ENCODE data around the gene PLEKHA6. TPM values are rescaled to one million over a fixed set of nuclear protein-coding genes. Genes with fewer than 3 reads are reported as not detected.

PLEKHA6 gene
- total and polyA plus RNA-seq, 2 of the 8 experiments (the other 6 are each of a cell fraction or from before 2014, with no cell fraction given): 4.8 to 20.2 TPM

DNA sequence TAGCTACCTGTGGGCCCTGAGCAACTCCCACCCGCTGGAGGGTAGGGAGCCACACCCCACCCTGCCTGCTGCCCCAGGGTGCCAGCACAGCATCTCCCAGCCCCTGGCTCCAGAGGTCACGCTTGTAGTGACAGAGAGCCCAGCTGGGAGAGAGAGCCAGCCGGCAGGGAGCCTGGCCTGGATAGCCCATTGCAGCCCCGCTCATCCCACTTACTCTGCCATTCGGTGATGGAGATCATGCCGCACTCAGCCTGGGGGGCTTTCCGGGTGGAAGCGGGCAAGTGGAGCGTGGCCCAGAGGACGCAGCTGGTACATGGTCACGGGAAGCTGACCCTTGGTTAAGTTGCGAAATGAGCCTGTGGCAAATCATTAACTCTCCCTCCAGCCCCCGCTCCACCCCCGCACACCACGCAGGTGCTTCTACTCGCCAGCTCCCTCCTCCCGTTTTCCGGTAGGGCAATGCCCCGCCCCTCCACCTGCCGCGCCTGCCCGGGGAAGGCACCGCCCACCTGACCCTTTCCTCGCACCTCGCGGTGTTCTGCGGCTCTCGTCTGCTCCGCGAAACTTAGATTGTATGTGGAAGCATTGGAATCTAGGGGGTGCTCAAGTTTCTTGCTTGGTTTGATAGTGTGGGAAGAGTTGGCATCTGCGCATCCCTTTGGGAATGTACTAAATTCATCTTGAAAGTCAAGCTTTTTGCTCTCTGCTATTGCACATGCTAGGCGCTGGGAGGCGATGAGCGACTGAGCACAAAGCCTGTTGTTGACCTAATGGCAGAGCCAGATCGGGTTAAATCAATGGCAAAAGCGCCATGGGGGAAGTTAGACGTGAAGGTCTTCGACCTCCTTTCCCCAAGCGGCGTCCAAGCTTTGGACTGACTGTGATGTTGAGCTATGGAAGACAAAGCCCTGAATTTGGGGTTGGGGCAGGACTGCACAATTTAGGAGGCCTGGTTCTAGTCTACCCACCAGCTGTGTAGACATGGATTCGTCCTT is 145.8 kb downstream of the PLEKHA6 start, which contains the start of gene GOLT1A:
TSS of gene GOLT1A (minus strand) at position 321 of the 995 bp plus-strand sequence. CDS start at position 239, 82 bp downstream.
- Histone ChIP-seq H3K27me3 (replicated peaks in 1 of 4; ENCODE audit: control insufficient read depth in 3 of 4, extremely low read depth in 1 of 4, insufficient read depth in 3 of 4, low read length in 3 of 4) (no peaks in the 10 kb centered on the region), H3K18ac (ENCODE audit: extremely low read depth, low read length) (peak within 1 kb of the TSS; percentile 66), H3K79me2 (ENCODE audit: control insufficient read depth in 1 of 2, insufficient read depth in 2 of 2, low read length in 2 of 2) (no peaks in the 10 kb centered on the region), H3K4ac (replicated peaks; ENCODE audit: insufficient read length, low read depth, low read length) (peak within 1 kb of the TSS; percentile 46), H3K27ac (ENCODE audit: low read depth, low read length) (0 out of 2 replicates have a peak within 1 kb of the TSS, but pooled peaks have one; percentile 11), H3K9ac (replicated peaks in 1 of 4; ENCODE audit: extremely low read depth in 1 of 4, low read depth in 3 of 4, low read length in 3 of 4) (no peak within 1 kb of the TSS; a peak in 1 of 7 replicates), H3K23ac (ENCODE audit: insufficient read length) (no peak within 1 kb of the TSS), H3K23me2 (ENCODE audit: low read depth, low read length) (peaks cover 10% of the 10 kb centered on the region; the same call in 1 of the 2 replicates), H3K14ac (ENCODE audit: insufficient read length) (no peak within 1 kb of the TSS), H4K91ac (replicated peaks; ENCODE audit: insufficient read length, low read length) (peak within 1 kb of the TSS; percentile 88), H3K4me3 (ENCODE audit: extremely low read depth in 1 of 4, insufficient read depth in 2 of 4, low read depth in 3 of 4, low read length in 4 of 4) (peak within 1 kb of the TSS; percentile 47 to 69 (median 61)), H4K20me1 (replicated peaks in 1 of 2; ENCODE audit: control insufficient read depth in 1 of 2, insufficient read depth in 2 of 2, low read length in 2 of 2) (no peaks in the 10 kb centered on the region), H2AK5ac (ENCODE audit: low read depth, low read length) (no peak within 1 kb of the TSS), H3K36me3 (ENCODE audit: control insufficient read depth in 2 of 4, insufficient read depth in 4 of 4, low read length in 3 of 4) (no peaks in the 10 kb centered on the region), H2BK15ac (ENCODE audit: low read length) (peak within 1 kb of the TSS; percentile 97; the same call in 1 of the 2 replicates), H2BK12ac (ENCODE audit: low read depth, low read length) (peak within 1 kb of the TSS; percentile 76; the same call in 1 of the 2 replicates), H2BK5ac (ENCODE audit: low read depth, low read length) (peak within 1 kb of the TSS; percentile 84), H3K9me3 (ENCODE audit: insufficient read depth in 2 of 2, low read depth in 1 of 2, low read length in 1 of 2) (no peaks in the 10 kb centered on the region), H3K4me1 (replicated peaks in 1 of 4; ENCODE audit: control insufficient read depth in 3 of 4, insufficient read depth in 4 of 4, low read length in 3 of 4) (peaks cover 0 to 3% (median 2%) of the 10 kb centered on the region in 4 experiments; a peak in 4 of 7 replicates), H4K5ac (ENCODE audit: insufficient read length, low read depth, low read length) (no peak within 1 kb of the TSS), H2AFZ (ENCODE audit: low read length) (peak within 1 kb of the TSS; percentile 99), H3K56ac (replicated peaks; ENCODE audit: insufficient read length, low read depth, low read length) (no peak within 1 kb of the TSS), H3K4me2 (ENCODE audit: insufficient read depth in 1 of 2, low read depth in 2 of 2, low read length in 2 of 2) (peak within 1 kb of the TSS; percentile 58 to 91), H2BK20ac (ENCODE audit: low read length) (0 out of 2 replicates have a peak within 1 kb of the TSS, but pooled peaks have one; percentile 90), H3K79me1 (ENCODE audit: low read depth, low read length) (peaks cover 3% of the 10 kb centered on the region; the same call in 1 of the 2 replicates), H2BK120ac (replicated peaks; ENCODE audit: low read depth, low read length) (no peak within 1 kb of the TSS), H4K8ac (ENCODE audit: extremely low read depth, insufficient read depth, low read length) (peak within 1 kb of the TSS; percentile 57; the same call in 1 of the 2 replicates)
- DNase-seq (ENCODE audit: low read depth in 1 of 2, low spot score in 2 of 2) (peak; percentile 66 to 98), FAIRE-seq (peak; percentile 94)
- ChIA-PET POLR2A (ENCODE audit: partially characterized antibody) (interaction anchor here (0.6 to 1.7 kb wide), 13 partner anchors 8 to 280 kb away, joined by 3 to 6 read pairs (median 3); partner anchors contain the start of genes KISS1 and PIK3C2B), CTCF (ENCODE audit: partially characterized antibody) (interaction anchor here (0.6 to 9.9 kb wide), 59 partner anchors 7 to 1026 kb away, joined by 3 to 156 read pairs (median 5); partner anchors contain the start of genes ETNK2, KISS1, PLEKHA6 and REN)
- 10% methylated on average over 35 of the region's 41 CpGs; no CpG with 5 or more reads in 1 of the 2 experiments for WGBS, 2 experiments (ENCODE audit: extremely low coverage in 1 of 2, insufficient coverage in 1 of 2, insufficient read length in 1 of 2, insufficient replicate concordance in 2 of 2, low coverage in 1 of 2, low lambda C conversion rate in 2 of 2, missing lambda C conversion rate in 1 of 2)
- TF ChIP-seq ASH2L (IDR thresholded peaks at IDR 0.05; ENCODE audit: low read length) (peak; percentile 63), BACH1 (IDR thresholded peaks at IDR 0.05; ENCODE audit: low read length) (no peak), TEAD4 (IDR thresholded peaks at IDR 0.05; ENCODE audit: low read depth, low read length) (peak; percentile 34; the same call in 1 of the 2 replicates), CEBPB (IDR thresholded peaks at IDR 0.05; ENCODE audit: low read depth, low read length) (peak; percentile 71), YY1 (IDR thresholded peaks at IDR 0.05; ENCODE audit: low read depth, low read length) (peak; percentile 62; the same call in 1 of the 2 replicates), ZNF274 (IDR thresholded peaks at IDR 0.05; ENCODE audit: borderline replicate concordance, extremely low read depth, low read length) (no peak), SUZ12 (IDR thresholded peaks at IDR 0.05; ENCODE audit: low read length) (no peak), SIN3A (conservative IDR thresholded peaks at IDR 0.05 in 1 of 2, IDR thresholded peaks at IDR 0.05 in 1 of 2; ENCODE audit: low read depth in 1 of 2, low read length in 2 of 2) (peak in 1 of 2 experiments; percentile 88; a peak in 2 of 4 replicates)
- TF ChIP-seq, protein P1, sequence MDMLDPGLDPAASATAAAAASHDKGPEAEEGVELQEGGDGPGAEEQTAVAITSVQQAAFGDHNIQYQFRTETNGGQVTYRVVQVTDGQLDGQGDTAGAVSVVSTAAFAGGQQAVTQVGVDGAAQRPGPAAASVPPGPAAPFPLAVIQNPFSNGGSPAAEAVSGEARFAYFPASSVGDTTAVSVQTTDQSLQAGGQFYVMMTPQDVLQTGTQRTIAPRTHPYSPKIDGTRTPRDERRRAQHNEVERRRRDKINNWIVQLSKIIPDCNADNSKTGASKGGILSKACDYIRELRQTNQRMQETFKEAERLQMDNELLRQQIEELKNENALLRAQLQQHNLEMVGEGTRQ (IDR thresholded peaks at IDR 0.05; ENCODE audit: low read length): no peak
